Keratinocyte (primary cell): ENCODE measurements around the gene NEGR1.

Source experiments
- CTCF ChIP-seq, 3 experiments: IDR thresholded peaks in 1 of 3; conservative IDR thresholded peaks in 1 of 3; optimal IDR thresholded peaks in 1 of 3; 2 replicates in 2 of 3; 3 replicates in 1 of 3; pipeline versions ENCODE3 to v1.5.1; 2011; ENCODE audit warnings: low read length in 3 of 3, mild to moderate bottlenecking in 3 of 3, moderate library complexity in 2 of 3, control low read depth in 1 of 3, inconsistent platforms in 1 of 3; ENCODE audit not compliant: insufficient read depth in 2 of 3; ENCODE audit errors: extremely low read depth in 1 of 3
- EZH2 ChIP-seq: IDR thresholded peaks from one replicate; pipeline ENCODE4 v1.6.1; 2012; ENCODE audit warnings: inconsistent platforms, mild to moderate bottlenecking, low read length, moderate library complexity

GRCh38 chr1:72150508-72150907, 131.8 kb downstream of the NEGR1 start:
- TF ChIP-seq CTCF (optimal IDR thresholded peaks at IDR 0.05 in 1 of 3, IDR thresholded peaks at IDR 0.05 in 1 of 3, conservative IDR thresholded peaks at IDR 0.05 in 1 of 3; ENCODE audit: extremely low read depth in 1 of 3, insufficient read depth in 2 of 3, low read length in 3 of 3) (no peak), EZH2 (no peak)
